ENCODE measurements around the gene ZNF281. TPM values are rescaled to one million over a fixed set of nuclear protein-coding genes. Genes with fewer than 3 reads are reported as not detected.

Gene ZNF281
- total RNA-seq, 1 donor from 2014 or later = 36.2 TPM

DNA sequence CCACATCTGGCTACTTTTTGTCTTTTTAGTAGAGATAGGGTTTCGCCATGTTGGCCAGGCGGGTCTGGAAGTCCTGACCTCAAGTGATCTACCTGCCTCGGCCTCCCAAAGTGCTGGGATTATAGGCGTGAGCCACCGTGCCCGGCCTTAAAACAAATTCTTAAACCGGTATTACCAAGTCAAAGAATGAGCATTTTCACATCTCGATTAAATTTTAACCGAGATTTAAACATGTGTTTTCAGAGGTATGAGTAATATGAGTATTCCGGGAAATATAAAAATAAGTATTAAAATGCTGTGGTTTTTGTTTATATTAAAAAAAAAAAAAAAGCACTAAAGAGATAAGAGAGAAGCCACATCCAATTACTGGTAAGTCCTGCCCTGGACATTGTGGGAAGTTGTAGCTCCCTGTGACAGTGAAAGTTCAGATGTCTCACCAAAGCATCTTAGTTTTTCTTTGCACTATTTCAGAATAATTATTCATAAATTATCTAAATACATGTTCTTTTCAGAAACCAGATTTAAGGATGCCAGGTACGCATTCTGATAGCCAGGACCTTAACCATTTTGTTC, 24.9 kb downstream of the ZNF281 start:
- H3K9ac ChIP-seq (ENCODE audit: low read length) = no peak overlapping the region
- H3K4me3 ChIP-seq (ENCODE audit: insufficient read depth, low read depth, low read length) = no peak overlapping the region
- TF ChIP-seq EZH2 (IDR thresholded peaks at IDR 0.05; ENCODE audit: insufficient read depth, low read length) = no peak
- TF ChIP-seq, protein P1, sequence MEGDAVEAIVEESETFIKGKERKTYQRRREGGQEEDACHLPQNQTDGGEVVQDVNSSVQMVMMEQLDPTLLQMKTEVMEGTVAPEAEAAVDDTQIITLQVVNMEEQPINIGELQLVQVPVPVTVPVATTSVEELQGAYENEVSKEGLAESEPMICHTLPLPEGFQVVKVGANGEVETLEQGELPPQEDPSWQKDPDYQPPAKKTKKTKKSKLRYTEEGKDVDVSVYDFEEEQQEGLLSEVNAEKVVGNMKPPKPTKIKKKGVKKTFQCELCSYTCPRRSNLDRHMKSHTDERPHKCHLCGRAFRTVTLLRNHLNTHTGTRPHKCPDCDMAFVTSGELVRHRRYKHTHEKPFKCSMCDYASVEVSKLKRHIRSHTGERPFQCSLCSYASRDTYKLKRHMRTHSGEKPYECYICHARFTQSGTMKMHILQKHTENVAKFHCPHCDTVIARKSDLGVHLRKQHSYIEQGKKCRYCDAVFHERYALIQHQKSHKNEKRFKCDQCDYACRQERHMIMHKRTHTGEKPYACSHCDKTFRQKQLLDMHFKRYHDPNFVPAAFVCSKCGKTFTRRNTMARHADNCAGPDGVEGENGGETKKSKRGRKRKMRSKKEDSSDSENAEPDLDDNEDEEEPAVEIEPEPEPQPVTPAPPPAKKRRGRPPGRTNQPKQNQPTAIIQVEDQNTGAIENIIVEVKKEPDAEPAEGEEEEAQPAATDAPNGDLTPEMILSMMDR (IDR thresholded peaks at IDR 0.05; ENCODE audit: insufficient read depth, low read depth, low read length) = no peak
- Mint-ChIP-seq H3K9me3 (ENCODE audit: unreplicated experiment) (no peaks in the 10 kb centered on the region), H3K27ac (ENCODE audit: unreplicated experiment) (no peak overlapping the region), H3K4me3 (ENCODE audit: unreplicated experiment) (no peak overlapping the region), H3K36me3 (ENCODE audit: low read depth, unreplicated experiment) (no peaks in the 10 kb centered on the region), H3K4me1 (ENCODE audit: low read depth, unreplicated experiment) (peaks cover 11% of the 10 kb centered on the region), H3K27me3 (ENCODE audit: low read depth, unreplicated experiment) (no peaks in the 10 kb centered on the region)
- H2AFZ ChIP-seq (ENCODE audit: low read depth, low read length) = no peak overlapping the region
- FAIRE-seq = no peak
- peak; percentile 29 for DNase-seq (ENCODE audit: low read depth)
- no peak overlapping the region for H3K27ac ChIP-seq (ENCODE audit: low read depth, low read length)
- no peak overlapping the region for H3K4me2 ChIP-seq (ENCODE audit: low read length)
- H3K9me3 ChIP-seq (ENCODE audit: insufficient read depth, low read depth, low read length) = no peaks in the 10 kb centered on the region
- H4K20me1 ChIP-seq (ENCODE audit: insufficient read depth, low read length) = no peaks in the 10 kb centered on the region
- H3K27me3 ChIP-seq (ENCODE audit: insufficient read depth, low read length) = no peaks in the 10 kb centered on the region
- peaks cover 12% of the 10 kb centered on the region for H3K4me1 ChIP-seq (ENCODE audit: insufficient read depth, low read length)
- no peaks in the 10 kb centered on the region for H3K36me3 ChIP-seq (ENCODE audit: insufficient read depth, low read length)
- H3K79me2 ChIP-seq (ENCODE audit: insufficient read depth, low read length) = no peaks in the 10 kb centered on the region

DNA sequence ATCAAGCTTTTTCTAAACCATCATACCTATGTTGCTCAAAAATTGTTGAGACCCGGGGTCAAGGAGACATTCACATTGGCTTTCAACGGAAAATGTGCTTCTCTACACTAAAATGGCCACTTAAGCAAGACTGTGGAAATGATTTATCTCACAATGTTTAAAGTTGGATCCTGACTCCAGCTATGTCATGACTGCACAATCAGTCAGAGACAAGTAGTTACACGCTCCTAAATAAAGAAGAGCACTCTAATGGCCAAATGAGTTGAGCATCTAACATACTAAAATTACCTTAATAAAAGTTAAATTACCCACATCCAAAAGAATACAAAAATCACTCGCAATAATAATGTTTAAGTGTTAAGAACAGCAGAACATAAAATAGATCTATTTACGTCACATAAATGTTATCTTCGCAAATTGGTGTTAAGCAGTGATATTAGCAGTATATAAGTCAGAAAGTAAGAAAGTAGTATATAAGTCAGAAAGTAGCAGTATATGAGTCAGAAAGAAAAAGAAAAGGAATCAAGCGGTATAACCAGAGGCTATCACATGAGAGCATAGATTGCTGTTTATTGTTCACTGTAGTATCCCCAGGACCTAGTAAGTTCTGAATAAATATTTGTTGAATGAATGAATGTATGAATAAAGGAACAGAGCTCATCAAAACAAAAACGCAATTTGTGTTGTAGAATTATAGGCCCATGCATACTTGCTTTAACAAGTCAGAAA, 28.4 kb downstream of the ZNF281 start:
- no peak overlapping the region for H3K27ac Mint-ChIP-seq (ENCODE audit: unreplicated experiment)

More for the DNA sequence above, 28.4 kb downstream of the ZNF281 start:
- Mint-ChIP-seq H3K9me3 (ENCODE audit: unreplicated experiment) (no peaks in the 10 kb centered on the region), H3K36me3 (ENCODE audit: low read depth, unreplicated experiment) (no peaks in the 10 kb centered on the region), H3K4me1 (ENCODE audit: low read depth, unreplicated experiment) (peaks cover 22% of the 10 kb centered on the region), H3K27me3 (ENCODE audit: low read depth, unreplicated experiment) (no peaks in the 10 kb centered on the region), H3K4me3 (ENCODE audit: unreplicated experiment) (no peak overlapping the region)
- no peak for FAIRE-seq
- H3K9ac ChIP-seq (ENCODE audit: low read length) = no peak overlapping the region
- no peaks in the 10 kb centered on the region for H3K9me3 ChIP-seq (ENCODE audit: insufficient read depth, low read depth, low read length)
- DNase-seq (ENCODE audit: low read depth) = no peak
- H3K4me1 ChIP-seq (ENCODE audit: insufficient read depth, low read length) = peaks cover 24% of the 10 kb centered on the region
- no peak overlapping the region for H3K27ac ChIP-seq (ENCODE audit: low read depth, low read length)
- TF ChIP-seq, protein P1 (IDR thresholded peaks at IDR 0.05; ENCODE audit: insufficient read depth, low read depth, low read length) = no peak
- TF ChIP-seq EZH2 (IDR thresholded peaks at IDR 0.05; ENCODE audit: insufficient read depth, low read length) = no peak
- no peak overlapping the region for H2AFZ ChIP-seq (ENCODE audit: low read depth, low read length)
- H3K4me2 ChIP-seq (ENCODE audit: low read length) = no peak overlapping the region
- no peaks in the 10 kb centered on the region for H3K36me3 ChIP-seq (ENCODE audit: insufficient read depth, low read length)
- H3K27me3 ChIP-seq (ENCODE audit: insufficient read depth, low read length) = no peaks in the 10 kb centered on the region
- no peak overlapping the region for H3K4me3 ChIP-seq (ENCODE audit: insufficient read depth, low read depth, low read length)
- H4K20me1 ChIP-seq (ENCODE audit: insufficient read depth, low read length) = no peaks in the 10 kb centered on the region
- H3K79me2 ChIP-seq (ENCODE audit: insufficient read depth, low read length) = no peaks in the 10 kb centered on the region
